BLaER1 (cell line): ENCODE data around the gene DGKG.
A peak's percentile ranks its signal among the peaks of the same experiment; 100 is the strongest.

Source experiments
- H3K27ac ChIP-seq: shearing (Covaris generic); formaldehyde crosslinking; 2 replicates; pipeline ENCODE4 v1.8.1; 2022
- H3K27me3 ChIP-seq: shearing (Covaris generic); formaldehyde crosslinking; 2 replicates; pipeline ENCODE4 v1.8.1; 2022
- H3K36me3 ChIP-seq: shearing (Covaris generic); formaldehyde crosslinking; 2 replicates; pipeline ENCODE4 v1.8.1; 2022
- H3K4me1 ChIP-seq: shearing (Covaris generic); formaldehyde crosslinking; 2 replicates; pipeline ENCODE4 v1.8.1; 2022
- H3K4me2 ChIP-seq: shearing (Covaris generic); formaldehyde crosslinking; 2 replicates; pipeline ENCODE4 v1.8.1; 2022
- H3K4me3 ChIP-seq: shearing (Covaris generic); formaldehyde crosslinking; 2 replicates; pipeline ENCODE4 v1.8.1; 2022
- H3K9ac ChIP-seq: shearing (Covaris generic); formaldehyde crosslinking; 2 replicates; pipeline ENCODE4 v1.8.1; 2022
- H3K9me3 ChIP-seq: shearing (Covaris generic); formaldehyde crosslinking; 2 replicates; pipeline ENCODE4 v1.8.1; 2022
- H4K20me1 ChIP-seq: shearing (Covaris generic); formaldehyde crosslinking; 2 replicates; pipeline ENCODE4 v1.8.1; 2022
- Cebpa-rat ChIP-seq: shearing (Covaris generic); IDR thresholded peaks from 2 replicates; pipeline ENCODE4 v1.8.1; 2022

The DGKG gene

GRCh38 chr3:186368717-186369116, 6.7 kb upstream of the DGKG start:
- Histone ChIP-seq H3K9me3 (no peaks in the 10 kb centered on the region), H3K27me3 (no peaks in the 10 kb centered on the region; the same call in 1 of the 2 replicates)

GRCh38 chr3:186368176-186368575, 6.1 kb upstream of the DGKG start:
- H3K4me1 ChIP-seq, result peaks cover 7% of the 10 kb centered on the region
- H3K4me3 ChIP-seq, result no peak overlapping the region
- H3K36me3 ChIP-seq, result no peaks in the 10 kb centered on the region
- H3K27ac ChIP-seq, result no peak overlapping the region
- no peak overlapping the region for H3K4me2 ChIP-seq
- H3K9ac ChIP-seq, result no peak overlapping the region
- no peaks in the 10 kb centered on the region for H4K20me1 ChIP-seq
- H3K9me3 ChIP-seq, result no peaks in the 10 kb centered on the region
- no peak for TF ChIP-seq Cebpa-rat
- peaks cover 5% of the 10 kb centered on the region for H3K27me3 ChIP-seq

More at GRCh38 chr3:186368717-186369116, 6.7 kb upstream of the DGKG start:
- H3K4me2 ChIP-seq, result no peak overlapping the region
- no peak overlapping the region for H3K27ac ChIP-seq
- no peaks in the 10 kb centered on the region for H4K20me1 ChIP-seq
- TF ChIP-seq Cebpa-rat, result no peak
- H3K9ac ChIP-seq, result no peak overlapping the region
- H3K36me3 ChIP-seq, result no peaks in the 10 kb centered on the region
- peaks cover 7% of the 10 kb centered on the region for H3K4me1 ChIP-seq
- no peak overlapping the region for H3K4me3 ChIP-seq

GRCh38 chr3:186367631-186368030, 5.6 kb upstream of the DGKG start:
- no peaks in the 10 kb centered on the region for H3K36me3 ChIP-seq
- no peak for TF ChIP-seq Cebpa-rat
- no peak overlapping the region for H3K4me3 ChIP-seq
- H3K4me2 ChIP-seq, result no peak overlapping the region
- H3K27ac ChIP-seq, result no peak overlapping the region
- H3K9me3 ChIP-seq, result no peaks in the 10 kb centered on the region
- peaks cover 7% of the 10 kb centered on the region for H3K4me1 ChIP-seq
- H4K20me1 ChIP-seq, result no peaks in the 10 kb centered on the region
- H3K9ac ChIP-seq, result no peak overlapping the region
- peaks cover 10% of the 10 kb centered on the region for H3K27me3 ChIP-seq

- Histone ChIP-seq H4K20me1 (0 out of 2 replicates have a peak, but pooled peaks cover 7% of the 10 kb centered on the region), H3K27me3 (peaks cover 25% of the 10 kb centered on the region), H3K27ac (no peak overlapping the region), H3K4me2 (no peak overlapping the region), H3K9me3 (no peaks in the 10 kb centered on the region), H3K9ac (no peak overlapping the region), H3K4me1 (peaks cover 20% of the 10 kb centered on the region), H3K4me3 (no peak overlapping the region), H3K36me3 (no peaks in the 10 kb centered on the region)
- no peak for TF ChIP-seq Cebpa-rat
These were observed 4.2 kb upstream of the DGKG start for GRCh38 chr3:186366206-186366605.

- Histone ChIP-seq H3K4me2 (no peak overlapping the region), H3K36me3 (no peaks in the 10 kb centered on the region), H3K9ac (no peak overlapping the region), H4K20me1 (0 out of 2 replicates have a peak, but pooled peaks cover 12% of the 10 kb centered on the region), H3K27ac (no peak overlapping the region), H3K27me3 (peaks cover 33% of the 10 kb centered on the region), H3K9me3 (no peaks in the 10 kb centered on the region), H3K4me1 (peaks cover 25% of the 10 kb centered on the region), H3K4me3 (no peak overlapping the region)
- TF ChIP-seq Cebpa-rat, result no peak
These were observed 3.4 kb upstream of the DGKG start for GRCh38 chr3:186365202-186365974.

GRCh38 chr3:186362988-186363387, 954 bp upstream of the DGKG start:
- Histone ChIP-seq H3K27me3 (peaks cover 43% of the 10 kb centered on the region), H3K9ac (no peak overlapping the region), H3K9me3 (no peaks in the 10 kb centered on the region), H3K4me1 (peaks cover 25% of the 10 kb centered on the region), H3K4me2 (no peak overlapping the region), H3K4me3 (no peak overlapping the region), H3K27ac (no peak overlapping the region), H4K20me1 (0 out of 2 replicates have a peak, but pooled peaks cover 12% of the 10 kb centered on the region), H3K36me3 (no peaks in the 10 kb centered on the region)
- TF ChIP-seq Cebpa-rat, result no peak

- H4K20me1 ChIP-seq, result 0 out of 2 replicates have a peak, but pooled peaks cover 12% of the 10 kb centered on the region
- peak overlapping the region; percentile 67 for H3K4me3 ChIP-seq
- TF ChIP-seq Cebpa-rat, result no peak
- H3K36me3 ChIP-seq, result no peaks in the 10 kb centered on the region
- peaks cover 43% of the 10 kb centered on the region for H3K27me3 ChIP-seq
- peaks cover 25% of the 10 kb centered on the region for H3K4me1 ChIP-seq
- no peaks in the 10 kb centered on the region for H3K9me3 ChIP-seq
- no peak overlapping the region for H3K27ac ChIP-seq
- H3K4me2 ChIP-seq, result peak overlapping the region; percentile 96
- no peak overlapping the region for H3K9ac ChIP-seq
These were observed 456 bp upstream of the DGKG start for GRCh38 chr3:186362537-186362842.

GRCh38 chr3:186361246-186361761, 730 bp downstream of the DGKG start:
- H4K20me1 ChIP-seq, result 0 out of 2 replicates have a peak, but pooled peaks cover 12% of the 10 kb centered on the region
- no peaks in the 10 kb centered on the region for H3K36me3 ChIP-seq
- H3K27ac ChIP-seq, result no peak overlapping the region
- no peak overlapping the region for H3K9ac ChIP-seq
- no peak for TF ChIP-seq Cebpa-rat
- peaks cover 18% of the 10 kb centered on the region for H3K4me1 ChIP-seq
- peaks cover 43% of the 10 kb centered on the region for H3K27me3 ChIP-seq
- H3K9me3 ChIP-seq, result no peaks in the 10 kb centered on the region
- peak overlapping the region; percentile 67 for H3K4me3 ChIP-seq
- peak overlapping the region; percentile 96 for H3K4me2 ChIP-seq

- Histone ChIP-seq H3K27ac (no peak overlapping the region), H3K36me3 (no peaks in the 10 kb centered on the region), H3K4me2 (peak overlapping the region; percentile 96), H3K9me3 (no peaks in the 10 kb centered on the region), H3K4me3 (no peak overlapping the region; the same call in 1 of the 2 replicates), H3K4me1 (peaks cover 18% of the 10 kb centered on the region), H4K20me1 (0 out of 2 replicates have a peak, but pooled peaks cover 12% of the 10 kb centered on the region), H3K9ac (no peak overlapping the region), H3K27me3 (peaks cover 43% of the 10 kb centered on the region)
- no peak for TF ChIP-seq Cebpa-rat
These were observed 1.3 kb downstream of the DGKG start for GRCh38 chr3:186360779-186361178.

GRCh38 chr3:186359078-186359477, 3.0 kb downstream of the DGKG start:
- no peak overlapping the region for H3K4me2 ChIP-seq
- no peak overlapping the region for H3K27ac ChIP-seq

More at GRCh38 chr3:186359078-186359477, 3.0 kb downstream of the DGKG start:
- H3K9me3 ChIP-seq, result no peaks in the 10 kb centered on the region
- H3K4me1 ChIP-seq, result peaks cover 18% of the 10 kb centered on the region
- H3K36me3 ChIP-seq, result no peaks in the 10 kb centered on the region
- no peak overlapping the region for H3K4me3 ChIP-seq
- H4K20me1 ChIP-seq, result 0 out of 2 replicates have a peak, but pooled peaks cover 12% of the 10 kb centered on the region
- no peak for TF ChIP-seq Cebpa-rat
- peaks cover 43% of the 10 kb centered on the region for H3K27me3 ChIP-seq
- no peak overlapping the region for H3K9ac ChIP-seq
